ENCODE data around the gene TP53RK. TPM values are rescaled to one million over a fixed set of nuclear protein-coding genes. Genes with fewer than 3 reads are reported as not detected.

The TP53RK gene
- total RNA-seq, 3 donors from 2014 or later, result 14.4 to 29.2 (median 27.1) TPM

DNA sequence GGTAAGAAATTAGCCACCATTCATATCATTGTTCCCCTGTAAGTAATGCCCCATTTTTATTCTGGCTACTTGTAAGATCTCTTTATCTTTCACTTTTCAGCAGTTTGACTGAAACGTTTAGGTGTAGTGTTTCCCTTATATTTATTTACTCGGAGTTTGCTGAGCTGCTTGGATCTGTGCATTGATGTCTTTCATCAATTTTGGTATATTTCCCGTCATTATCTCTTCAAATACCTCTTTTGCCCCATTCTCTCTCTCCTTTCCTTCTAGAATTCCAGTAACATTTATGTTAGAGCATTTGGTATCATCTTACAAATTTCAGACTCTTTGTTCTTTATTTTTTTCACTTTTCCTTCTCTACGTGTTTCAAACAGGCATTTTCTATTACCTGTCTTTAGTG is 28.8 kb downstream of the TP53RK start:
- no peak overlapping the region for H3K27ac ChIP-seq
- H3K9me3 ChIP-seq, result no peaks in the 10 kb centered on the region
- no peaks in the 10 kb centered on the region for H3K36me3 ChIP-seq
- H3K27me3 ChIP-seq, result no peaks in the 10 kb centered on the region
- DNase-seq (ENCODE audit: low spot score in 2 of 2), result no peak
- no peaks in the 10 kb centered on the region for H3K4me1 ChIP-seq
- no peak overlapping the region for H3K4me3 ChIP-seq
- no peak for TF ChIP-seq POLR2A (IDR thresholded peaks at IDR 0.05)
- intact Hi-C loops (cut with DNase I; ENCODE audit: low total_unique reads), result no loop called here

DNA sequence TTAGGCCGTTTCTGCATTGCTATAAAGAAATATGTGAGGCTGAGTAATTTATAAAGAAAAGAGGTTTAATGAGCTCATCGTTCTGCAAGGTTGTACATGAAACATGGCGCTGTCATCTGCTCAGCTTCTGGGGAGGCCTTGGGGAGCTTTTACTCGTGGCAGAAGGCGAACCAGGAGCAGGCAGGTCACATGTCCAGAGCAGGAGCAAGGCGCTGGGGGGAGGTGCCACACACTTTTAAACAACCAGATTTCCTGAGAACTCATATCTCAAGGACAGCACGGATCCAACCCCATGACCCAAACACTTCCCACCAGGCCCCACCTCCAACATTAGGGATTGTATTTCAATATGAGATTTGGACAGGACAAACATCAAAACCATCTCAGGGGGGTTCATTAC is 31.6 kb downstream of the TP53RK start:
- Histone ChIP-seq H3K9me3 (no peaks in the 10 kb centered on the region), H3K4me1 (no peaks in the 10 kb centered on the region), H3K36me3 (no peaks in the 10 kb centered on the region), H3K27ac (no peak overlapping the region), H3K27me3 (no peaks in the 10 kb centered on the region), H3K4me3 (no peak overlapping the region)
- no peak for TF ChIP-seq CTCF (IDR thresholded peaks at IDR 0.05)
- no peak for TF ChIP-seq POLR2AphosphoS5 (IDR thresholded peaks at IDR 0.05)
- no peak for TF ChIP-seq POLR2A (IDR thresholded peaks at IDR 0.05)
- intact Hi-C loops (cut with DNase I; ENCODE audit: low total_unique reads), result no loop called here
- DNase-seq (ENCODE audit: low spot score in 2 of 2), result no peak

GRCh38 chr20:46657137-46657536 is 32.1 kb downstream of the TP53RK start:
- TF ChIP-seq POLR2A (IDR thresholded peaks at IDR 0.05) (no peak), POLR2AphosphoS5 (IDR thresholded peaks at IDR 0.05) (no peak), CTCF (IDR thresholded peaks at IDR 0.05) (no peak)
- no peaks in the 10 kb centered on the region for H3K27me3 ChIP-seq
- no peaks in the 10 kb centered on the region for H3K36me3 ChIP-seq
- DNase-seq (ENCODE audit: low spot score in 2 of 2), result no peak
- H3K27ac ChIP-seq, result no peak overlapping the region
- intact Hi-C loops (cut with DNase I; ENCODE audit: low total_unique reads), result no loop called here
- H3K4me3 ChIP-seq, result no peak overlapping the region
- no peaks in the 10 kb centered on the region for H3K9me3 ChIP-seq
- no peaks in the 10 kb centered on the region for H3K4me1 ChIP-seq

GRCh38 chr20:46652699-46653098 is 36.5 kb downstream of the TP53RK start:
- Histone ChIP-seq H3K4me1 (no peaks in the 10 kb centered on the region), H3K27me3 (peaks cover 0 to 4% of the 10 kb centered on the region in 2 donors), H3K9me3 (no peaks in the 10 kb centered on the region), H3K4me3 (no peak overlapping the region), H3K36me3 (no peaks in the 10 kb centered on the region), H3K27ac (no peak overlapping the region)
- DNase-seq (ENCODE audit: low spot score in 2 of 2), result no peak
- intact Hi-C loops (cut with DNase I; ENCODE audit: low total_unique reads), result no loop called here
- TF ChIP-seq CTCF (IDR thresholded peaks at IDR 0.05) (no peak), POLR2A (IDR thresholded peaks at IDR 0.05) (no peak), POLR2AphosphoS5 (IDR thresholded peaks at IDR 0.05) (no peak)

- intact Hi-C loops (cut with DNase I; ENCODE audit: low total_unique reads), result no loop called here
- no peak for TF ChIP-seq CTCF (IDR thresholded peaks at IDR 0.05)
- TF ChIP-seq POLR2A (IDR thresholded peaks at IDR 0.05), result no peak
- TF ChIP-seq POLR2AphosphoS5 (IDR thresholded peaks at IDR 0.05), result no peak
- H3K4me1 ChIP-seq, result no peaks in the 10 kb centered on the region
- peaks cover 0 to 4% of the 10 kb centered on the region in 2 donors for H3K27me3 ChIP-seq
- peak within 1 kb of the TSS in 2 of 3 donors; percentile 31 to 54 for H3K4me3 ChIP-seq
- no peak for DNase-seq (ENCODE audit: low spot score in 2 of 2)
- H3K9me3 ChIP-seq, result no peaks in the 10 kb centered on the region
- H3K36me3 ChIP-seq, result no peaks in the 10 kb centered on the region
- H3K27ac ChIP-seq, result no peak within 1 kb of the TSS
Observed at GRCh38 chr20:46651091-46651962, 37.9 kb downstream of the TP53RK start, which contains the start of gene SLC13A3. SLC13A3 (minus strand) TSS chr20:46651459; CDS start chr20:46651421, 38 bp downstream.
